Upper lobe of right lung (tissue), 1 donor: Measurements from ENCODE around the gene CLEC12A. TPM values are rescaled to one million over a fixed set of nuclear protein-coding genes. Genes with fewer than 3 reads are reported as not detected.

ENCODE experiments used
- ATAC-seq: fragments of 200-7000 bp; cut with Tn5 transposase; one replicate; pipeline ENCODE4 v1.9.1; 2020; ENCODE audit warnings: mild to moderate bottlenecking, moderate library complexity
- DNase-seq: peaks from one replicate; pipeline ENCODE4 v3.0.0-alpha.2; 2020
- H3K27ac ChIP-seq: fragments of 200-600 bp; one replicate; pipeline ENCODE4 v1.8.0; 2022
- H3K27me3 ChIP-seq: fragments of 200-600 bp; one replicate; pipeline ENCODE4 v1.8.0; 2022; ENCODE audit warnings: mild to moderate bottlenecking
- H3K36me3 ChIP-seq: fragments of 200-600 bp; one replicate; pipeline ENCODE4 v1.8.0; 2022
- H3K4me1 ChIP-seq: fragments of 200-600 bp; one replicate; pipeline ENCODE4 v1.8.0; 2022
- H3K4me3 ChIP-seq: fragments of 200-600 bp; one replicate; pipeline ENCODE4 v1.8.0; 2022; ENCODE audit warnings: mild to moderate bottlenecking
- H3K9me3 ChIP-seq: fragments of 200-600 bp; one replicate; pipeline ENCODE4 v1.8.0; 2022
- intact Hi-C: fragments of 100-400 bp; cut with DNase I; formaldehyde crosslinking; loops from one replicate; pipeline ENCODE4 v1.11.0; 2022
- total RNA-seq: library from RNA; stranded (reverse); fragmentation: NEBNext Ultra II Directional; extraction: Animal tissue kit (Norgen Biotek cat#: 25700); gene quantifications from one replicate; pipeline ENCODE4 v1.2.1, GENCODE V29; 2021
- TF ChIP-seq, protein P1 (sequence below): fragments of 200-600 bp; IDR thresholded peaks from one replicate; pipeline ENCODE4 v1.8.0; 2022; ENCODE audit warnings: antibody characterized with exemption
- donor health status: DM: no; HTN: yes; CAD: no; lungs with severe emphysema.

CLEC12A gene
- total RNA-seq, 1 donor from 2014 or later = 43.4 TPM

- TF ChIP-seq, protein P1, sequence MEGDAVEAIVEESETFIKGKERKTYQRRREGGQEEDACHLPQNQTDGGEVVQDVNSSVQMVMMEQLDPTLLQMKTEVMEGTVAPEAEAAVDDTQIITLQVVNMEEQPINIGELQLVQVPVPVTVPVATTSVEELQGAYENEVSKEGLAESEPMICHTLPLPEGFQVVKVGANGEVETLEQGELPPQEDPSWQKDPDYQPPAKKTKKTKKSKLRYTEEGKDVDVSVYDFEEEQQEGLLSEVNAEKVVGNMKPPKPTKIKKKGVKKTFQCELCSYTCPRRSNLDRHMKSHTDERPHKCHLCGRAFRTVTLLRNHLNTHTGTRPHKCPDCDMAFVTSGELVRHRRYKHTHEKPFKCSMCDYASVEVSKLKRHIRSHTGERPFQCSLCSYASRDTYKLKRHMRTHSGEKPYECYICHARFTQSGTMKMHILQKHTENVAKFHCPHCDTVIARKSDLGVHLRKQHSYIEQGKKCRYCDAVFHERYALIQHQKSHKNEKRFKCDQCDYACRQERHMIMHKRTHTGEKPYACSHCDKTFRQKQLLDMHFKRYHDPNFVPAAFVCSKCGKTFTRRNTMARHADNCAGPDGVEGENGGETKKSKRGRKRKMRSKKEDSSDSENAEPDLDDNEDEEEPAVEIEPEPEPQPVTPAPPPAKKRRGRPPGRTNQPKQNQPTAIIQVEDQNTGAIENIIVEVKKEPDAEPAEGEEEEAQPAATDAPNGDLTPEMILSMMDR = no peak
- Histone ChIP-seq H3K4me3 (no peak overlapping the region), H3K9me3 (no peaks in the 10 kb centered on the region), H3K27me3 (no peaks in the 10 kb centered on the region), H3K27ac (no peak overlapping the region), H3K4me1 (no peaks in the 10 kb centered on the region), H3K36me3 (no peaks in the 10 kb centered on the region)
- intact Hi-C loops = no loop called here
- DNase-seq (no peak), ATAC-seq (no peak)
Observed at GRCh38 chr12:9941838-9942237, 29.4 kb upstream of the CLEC12A start.

- Histone ChIP-seq H3K36me3 (no peaks in the 10 kb centered on the region), H3K27ac (no peak overlapping the region), H3K4me3 (no peak overlapping the region), H3K4me1 (no peaks in the 10 kb centered on the region), H3K27me3 (no peaks in the 10 kb centered on the region), H3K9me3 (no peaks in the 10 kb centered on the region)
- no peak for DNase-seq
- intact Hi-C loops = no loop called here
- no peak for ATAC-seq
- TF ChIP-seq, protein P1 = no peak
Observed at GRCh38 chr12:9943240-9943639, 28.0 kb upstream of the CLEC12A start.

GRCh38 chr12:9944391-9944790 is 26.8 kb upstream of the CLEC12A start:
- TF ChIP-seq, protein P1 = no peak
- intact Hi-C loops = no loop called here
- H3K27ac ChIP-seq = no peak overlapping the region

DNA sequence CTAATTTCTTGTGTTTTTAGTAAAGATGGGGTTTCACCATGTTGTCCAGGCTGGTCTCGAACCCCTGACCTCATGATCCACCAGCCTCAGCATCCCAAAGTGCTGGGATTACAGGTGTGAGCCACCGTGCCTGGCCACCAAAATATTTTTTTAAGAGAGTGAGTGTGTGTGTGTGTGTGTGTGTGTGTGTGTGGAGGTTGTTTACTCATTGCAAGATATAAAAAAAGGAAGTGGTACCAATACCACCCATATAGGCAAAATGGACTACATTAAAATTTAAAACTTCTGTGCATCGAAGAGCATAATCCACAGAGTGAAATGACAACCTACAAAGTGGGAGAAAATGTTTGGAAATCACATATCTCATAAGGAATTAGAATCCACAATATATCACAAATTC is 23.5 kb upstream of the CLEC12A start:
- ATAC-seq (peak; percentile 45), DNase-seq (no peak)
- no peak overlapping the region for H3K27ac ChIP-seq
- no peaks in the 10 kb centered on the region for H3K36me3 ChIP-seq
- TF ChIP-seq, protein P1 = no peak
- H3K4me1 ChIP-seq = no peaks in the 10 kb centered on the region
- no peaks in the 10 kb centered on the region for H3K27me3 ChIP-seq
- H3K9me3 ChIP-seq = no peaks in the 10 kb centered on the region
- intact Hi-C loops = no loop called here
- no peak overlapping the region for H3K4me3 ChIP-seq

More at GRCh38 chr12:9944391-9944790, 26.8 kb upstream of the CLEC12A start:
- Histone ChIP-seq H3K4me1 (no peaks in the 10 kb centered on the region), H3K4me3 (no peak overlapping the region), H3K36me3 (no peaks in the 10 kb centered on the region), H3K9me3 (no peaks in the 10 kb centered on the region), H3K27me3 (no peaks in the 10 kb centered on the region)
- DNase-seq = no peak
- ATAC-seq = peak; percentile 27

- Histone ChIP-seq H3K27ac (no peak overlapping the region), H3K36me3 (no peaks in the 10 kb centered on the region), H3K27me3 (no peaks in the 10 kb centered on the region), H3K4me3 (no peak overlapping the region), H3K9me3 (no peaks in the 10 kb centered on the region), H3K4me1 (no peaks in the 10 kb centered on the region)
- TF ChIP-seq, protein P1 = no peak
- no peak for DNase-seq
- intact Hi-C loops = no loop called here
- peak; percentile 78 for ATAC-seq
Observed at GRCh38 chr12:9948606-9949296, 22.5 kb upstream of the CLEC12A start.
